GM10847 (cell line): ENCODE results near the gene OOSP4A.

ENCODE experiments used
- POLR2A ChIP-seq: IDR thresholded peaks from 2 replicates; pipeline ENCODE4 v1.6.1; 2011; ENCODE audit not compliant: insufficient read length; ENCODE audit errors: extremely low read depth

OOSP4A gene

GRCh38 chr11:60016881-60017280, 53.0 kb downstream of the OOSP4A start, which contains the start of gene OOSP4B:
Gene OOSP4B (plus strand): TSS chr11:60017181.
- TF ChIP-seq POLR2A: no peak

- TF ChIP-seq POLR2A: no peak
These were observed 54.2 kb downstream of the OOSP4A start for GRCh38 chr11:60018058-60018457.
